ENCODE measurements around the gene INPP5F. TPM values are rescaled to one million over a fixed set of nuclear protein-coding genes. Genes with fewer than 3 reads are reported as not detected.
A peak's percentile ranks its signal among the peaks of the same experiment; 100 is the strongest.

The INPP5F gene
- total and polyA plus RNA-seq, 10 of the 15 experiments (the other 5 are each of a cell fraction or from before 2014, with no cell fraction given), result 6.0 to 49.3 (median 34.3) TPM

DNA sequence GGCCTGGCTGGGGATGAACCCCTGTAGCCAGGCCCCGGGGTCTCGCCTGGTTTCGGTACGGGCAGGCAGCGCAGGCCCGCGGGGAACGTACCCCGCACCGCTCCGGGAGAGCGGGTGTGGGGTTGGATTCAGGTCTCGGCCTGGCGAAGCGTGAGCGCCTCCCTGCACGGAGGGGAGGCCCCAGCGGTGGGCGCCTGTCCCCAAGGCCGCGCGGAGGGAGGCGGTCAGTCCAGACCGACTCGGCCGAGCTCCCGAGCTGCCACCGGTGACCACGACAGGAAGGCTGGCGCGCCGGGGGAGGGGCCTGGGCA is 378 bp upstream of the INPP5F start (continued):
- no peak for TF ChIP-seq ZBTB11 (CRISPR knock-in tag; IDR thresholded peaks at IDR 0.05)
- peak; percentile 66 for TF ChIP-seq RELB (IDR thresholded peaks at IDR 0.05; ENCODE audit: low read depth)
- no peak for TF ChIP-seq SP1 (IDR thresholded peaks at IDR 0.05; ENCODE audit: low read depth, low read length)
- no peak for TF ChIP-seq GABPA (IDR thresholded peaks at IDR 0.05; ENCODE audit: low read depth)
- no peak for TF ChIP-seq RCOR1 (conservative IDR thresholded peaks at IDR 0.05; ENCODE audit: low read depth, low read length)
- no peak for TF ChIP-seq RAD51 (IDR thresholded peaks at IDR 0.05)
- peak in 1 of 2 experiments; percentile 2; a peak in 1 of 4 replicates for TF ChIP-seq BHLHE40 (IDR thresholded peaks at IDR 0.05; ENCODE audit: borderline replicate concordance in 1 of 2, low read depth in 2 of 2, low read length in 1 of 2)
- TF ChIP-seq, protein P1, sequence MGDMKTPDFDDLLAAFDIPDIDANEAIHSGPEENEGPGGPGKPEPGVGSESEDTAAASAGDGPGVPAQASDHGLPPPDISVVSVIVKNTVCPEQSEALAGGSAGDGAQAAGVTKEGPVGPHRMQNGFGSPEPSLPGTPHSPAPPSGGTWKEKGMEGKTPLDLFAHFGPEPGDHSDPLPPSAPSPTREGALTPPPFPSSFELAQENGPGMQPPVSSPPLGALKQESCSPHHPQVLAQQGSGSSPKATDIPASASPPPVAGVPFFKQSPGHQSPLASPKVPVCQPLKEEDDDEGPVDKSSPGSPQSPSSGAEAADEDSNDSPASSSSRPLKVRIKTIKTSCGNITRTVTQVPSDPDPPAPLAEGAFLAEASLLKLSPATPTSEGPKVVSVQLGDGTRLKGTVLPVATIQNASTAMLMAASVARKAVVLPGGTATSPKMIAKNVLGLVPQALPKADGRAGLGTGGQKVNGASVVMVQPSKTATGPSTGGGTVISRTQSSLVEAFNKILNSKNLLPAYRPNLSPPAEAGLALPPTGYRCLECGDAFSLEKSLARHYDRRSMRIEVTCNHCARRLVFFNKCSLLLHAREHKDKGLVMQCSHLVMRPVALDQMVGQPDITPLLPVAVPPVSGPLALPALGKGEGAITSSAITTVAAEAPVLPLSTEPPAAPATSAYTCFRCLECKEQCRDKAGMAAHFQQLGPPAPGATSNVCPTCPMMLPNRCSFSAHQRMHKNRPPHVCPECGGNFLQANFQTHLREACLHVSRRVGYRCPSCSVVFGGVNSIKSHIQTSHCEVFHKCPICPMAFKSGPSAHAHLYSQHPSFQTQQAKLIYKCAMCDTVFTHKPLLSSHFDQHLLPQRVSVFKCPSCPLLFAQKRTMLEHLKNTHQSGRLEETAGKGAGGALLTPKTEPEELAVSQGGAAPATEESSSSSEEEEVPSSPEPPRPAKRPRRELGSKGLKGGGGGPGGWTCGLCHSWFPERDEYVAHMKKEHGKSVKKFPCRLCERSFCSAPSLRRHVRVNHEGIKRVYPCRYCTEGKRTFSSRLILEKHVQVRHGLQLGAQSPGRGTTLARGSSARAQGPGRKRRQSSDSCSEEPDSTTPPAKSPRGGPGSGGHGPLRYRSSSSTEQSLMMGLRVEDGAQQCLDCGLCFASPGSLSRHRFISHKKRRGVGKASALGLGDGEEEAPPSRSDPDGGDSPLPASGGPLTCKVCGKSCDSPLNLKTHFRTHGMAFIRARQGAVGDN (IDR thresholded peaks at IDR 0.05), result peak; percentile 68
- TF ChIP-seq RUNX3 (IDR thresholded peaks at IDR 0.05; ENCODE audit: low read length), result peak; percentile 40; the same call in 1 of the 2 replicates
- TF ChIP-seq, protein P2, sequence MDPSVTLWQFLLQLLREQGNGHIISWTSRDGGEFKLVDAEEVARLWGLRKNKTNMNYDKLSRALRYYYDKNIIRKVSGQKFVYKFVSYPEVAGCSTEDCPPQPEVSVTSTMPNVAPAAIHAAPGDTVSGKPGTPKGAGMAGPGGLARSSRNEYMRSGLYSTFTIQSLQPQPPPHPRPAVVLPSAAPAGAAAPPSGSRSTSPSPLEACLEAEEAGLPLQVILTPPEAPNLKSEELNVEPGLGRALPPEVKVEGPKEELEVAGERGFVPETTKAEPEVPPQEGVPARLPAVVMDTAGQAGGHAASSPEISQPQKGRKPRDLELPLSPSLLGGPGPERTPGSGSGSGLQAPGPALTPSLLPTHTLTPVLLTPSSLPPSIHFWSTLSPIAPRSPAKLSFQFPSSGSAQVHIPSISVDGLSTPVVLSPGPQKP (IDR thresholded peaks at IDR 0.05; ENCODE audit: low read depth, low read length), result no peak
- no peak for TF ChIP-seq CREM (IDR thresholded peaks at IDR 0.05; ENCODE audit: low read depth)
- TF ChIP-seq TAF1 (IDR thresholded peaks at IDR 0.05; ENCODE audit: borderline replicate concordance, low read depth, low read length), result no peak
- peak; percentile 34; the same call in 1 of the 2 replicates for TF ChIP-seq IKZF1 (conservative IDR thresholded peaks at IDR 0.05)
- TF ChIP-seq RELA (IDR thresholded peaks at IDR 0.05; ENCODE audit: borderline replicate concordance, partially characterized antibody), result no peak
- no peak for TF ChIP-seq BRCA1 (IDR thresholded peaks at IDR 0.05; ENCODE audit: low read depth, low read length)
- no peak for TF ChIP-seq IRF5 (IDR thresholded peaks at IDR 0.05; ENCODE audit: borderline replicate concordance)
- TF ChIP-seq ESRRA (IDR thresholded peaks at IDR 0.05; ENCODE audit: low read length), result no peak
- no peak for TF ChIP-seq SUPT20H (IDR thresholded peaks at IDR 0.05; ENCODE audit: borderline replicate concordance, control insufficient read depth, low read depth, low read length)
- no peak for TF ChIP-seq TBL1XR1 (IDR thresholded peaks at IDR 0.05; ENCODE audit: low read depth, low read length)
- TF ChIP-seq ZNF24 (IDR thresholded peaks at IDR 0.05), result no peak
